ELF-1 (cell line): ENCODE results near the gene RFX2.

Experiments
- DNase-seq: peaks from one replicate; pipeline ENCODE4 v3.0.0-alpha.2; 2016; ENCODE audit warnings: low read depth, low spot score

Gene RFX2

GRCh38 chr19:5956323-5956722 lies 154.0 kb downstream of the RFX2 start:
- DNase-seq: no peak

GRCh38 chr19:5955636-5955935 lies 154.7 kb downstream of the RFX2 start:
- DNase-seq: no peak

GRCh38 chr19:5954293-5954692 lies 156.0 kb downstream of the RFX2 start:
- DNase-seq: no peak

GRCh38 chr19:5953680-5954213 lies 156.6 kb downstream of the RFX2 start:
- DNase-seq: no peak

- DNase-seq: no peak
These were observed 157.2 kb downstream of the RFX2 start for GRCh38 chr19:5953030-5953589.

- no peak for DNase-seq
These were observed 157.9 kb downstream of the RFX2 start for GRCh38 chr19:5952193-5953029.

GRCh38 chr19:5951338-5951861 lies 158.9 kb downstream of the RFX2 start:
- peak; percentile 49 for DNase-seq

- DNase-seq: no peak
These were observed 159.6 kb downstream of the RFX2 start for GRCh38 chr19:5950741-5951140.

- no peak for DNase-seq
These were observed 160.5 kb downstream of the RFX2 start for GRCh38 chr19:5949792-5950305.

GRCh38 chr19:5948752-5949564 lies 161.3 kb downstream of the RFX2 start:
- DNase-seq: no peak

- no peak for DNase-seq
These were observed 162.9 kb downstream of the RFX2 start for GRCh38 chr19:5947435-5947834.

GRCh38 chr19:5943623-5944022 lies 166.7 kb downstream of the RFX2 start:
- no peak for DNase-seq
